HepG2 (cell line): ENCODE measurements around the gene PRR9. TPM values are rescaled to one million over a fixed set of nuclear protein-coding genes. Genes with fewer than 3 reads are reported as not detected.
"Not testable (repeated sequence)": the region's sequence is repeated elsewhere in the genome, so short reads cannot be mapped to it uniquely, and the experiment has no call there.

Source experiments
- ATAC-seq: fragments of 200-7000 bp; cut with Tn5 transposase; 3 replicates; pipeline ENCODE4 v1.9.1; 2020; ENCODE audit warnings: mild to moderate bottlenecking, moderate library complexity
- BruUV-seq: library from RNA; stranded (reverse); fragments of 400-500 nt; replicated peaks from 2 replicates; lab custom pipeline; 2021; lab: Mats Ljungman, UMichigan
- CTCF ChIA-PET: fragments of 300-600 bp; formaldehyde crosslinking; extraction: SDS; loops from one replicate; lab custom pipeline; 2021; ENCODE audit warnings: low total read pairs, inconsistent platforms, low intra/inter-chr PET ratio; lab: Yijun Ruan, JAX
- POLR2A ChIA-PET: fragments of 350-600 bp; sonication (Branson Sonifier 250); formaldehyde crosslinking; loops from one replicate; lab custom pipeline; 2020; ENCODE audit warnings: antibody characterized with exemption, inconsistent platforms; lab: Yijun Ruan, JAX
- DNase-seq: peaks from one replicate; pipeline ENCODE4 v3.0.0-alpha.2; 2015; ENCODE audit warnings: low spot score
- FAIRE-seq: peaks from 3 replicates; lab custom pipeline; 2011; peaks lifted over from hg19 to GRCh38; lab: Jason Lieb, UNC
- H2AFZ ChIP-seq: one replicate; pipeline ENCODE4 v1.6.1; 2011; ENCODE audit warnings: low read length, inconsistent platforms
- H3K27ac ChIP-seq: fragments of 300-600 bp; 3 replicates; pipeline ENCODE4 v1.8.0; 2011; ENCODE audit warnings: mixed run types, mild to moderate bottlenecking, mixed read lengths, low read length, inconsistent platforms; ENCODE audit not compliant: insufficient read depth; ENCODE audit errors: extremely low read length
- H3K27me3 ChIP-seq, 2 experiments: fragments of 200-600 bp in 1 of 2; 2 replicates in 1 of 2; 3 replicates in 1 of 2; pipeline versions ENCODE4 v1.6.0 to v1.8.0; 2011; ENCODE audit warnings: low read length in 2 of 2, mild to moderate bottlenecking in 2 of 2, moderate library complexity in 2 of 2, inconsistent platforms in 1 of 2; ENCODE audit not compliant: insufficient read depth in 2 of 2, control insufficient read depth in 1 of 2
- H3K36me3 ChIP-seq, 2 experiments: fragments of 200-600 bp in 1 of 2; replicated peaks in 1 of 2; 2 replicates in 1 of 2; 3 replicates in 1 of 2; pipeline versions ENCODE4 v1.5.1 to v1.8.0; 2011; ENCODE audit warnings: low read length in 2 of 2, inconsistent platforms in 1 of 2; ENCODE audit not compliant: insufficient read depth in 2 of 2, control insufficient read depth in 1 of 2
- H3K4me1 ChIP-seq: 2 replicates; pipeline ENCODE4 v1.5.1; 2012; ENCODE audit warnings: low read length, inconsistent platforms; ENCODE audit not compliant: insufficient read depth
- H3K4me2 ChIP-seq: 2 replicates; pipeline ENCODE4 v1.6.0; 2011; ENCODE audit warnings: low read depth, low read length, inconsistent platforms
- H3K4me3 ChIP-seq, 3 experiments: fragments of 200-600 bp in 1 of 3; sonication (generic), shearing (Covaris generic) in 1 of 3; replicated peaks in 1 of 3; 2 replicates each; pipeline ENCODE4 v1.5.1; 2011 to 2016; ENCODE audit warnings: low read length in 3 of 3, inconsistent platforms in 2 of 3, low read depth in 2 of 3, mild to moderate bottlenecking in 2 of 3, control low read depth in 1 of 3, mixed read lengths in 1 of 3; ENCODE audit not compliant: insufficient read depth in 1 of 3
- H3K79me2 ChIP-seq: one replicate; pipeline ENCODE4 v1.6.1; 2011; ENCODE audit warnings: low read length, inconsistent platforms; ENCODE audit not compliant: insufficient read depth
- H3K9ac ChIP-seq: 2 replicates; pipeline ENCODE4 v1.6.0; 2011; ENCODE audit warnings: mild to moderate bottlenecking, low read depth, low read length, inconsistent platforms; ENCODE audit not compliant: insufficient read depth
- H3K9me3 ChIP-seq: 2 replicates; pipeline ENCODE4 v1.5.1; 2012; ENCODE audit warnings: mild to moderate bottlenecking, low read length
- H4K20me1 ChIP-seq: 2 replicates; pipeline ENCODE4 v1.6.0; 2011; ENCODE audit warnings: inconsistent platforms, mild to moderate bottlenecking, low read length, moderate library complexity; ENCODE audit not compliant: insufficient read depth
- MYNN ChIP-seq: sonication (generic); formaldehyde crosslinking; IDR thresholded peaks from 2 replicates; pipeline ENCODE4 v1.4.0; 2020; ENCODE audit warnings: mild to moderate bottlenecking, low read depth, missing genetic modification reagents
- RARA ChIP-seq: IDR thresholded peaks from 2 replicates; pipeline ENCODE4 v1.6.1; 2016; ENCODE audit warnings: missing genetic modification reagents, missing compliant biosample characterization
- ZKSCAN5 ChIP-seq: sonication (generic); formaldehyde crosslinking; IDR thresholded peaks from 2 replicates; pipeline ENCODE4 v1.5.1; 2020; ENCODE audit warnings: mild to moderate bottlenecking, missing genetic modification reagents
- ZNF143 ChIP-seq: sonication (generic); formaldehyde crosslinking; IDR thresholded peaks from 2 replicates; pipeline ENCODE4 v1.4.0; 2020; ENCODE audit warnings: missing genetic modification reagents
- ZNF232 ChIP-seq: sonication (generic); formaldehyde crosslinking; IDR thresholded peaks from 2 replicates; pipeline ENCODE4 v1.4.0; 2020; ENCODE audit warnings: missing genetic modification reagents, borderline replicate concordance
- ZNF883 ChIP-seq: sonication (generic); formaldehyde crosslinking; IDR thresholded peaks from 2 replicates; pipeline ENCODE4 v1.5.1; 2020; ENCODE audit warnings: mild to moderate bottlenecking, missing genetic modification reagents; ENCODE audit errors: not compliant biosample characterization
- WGBS: methylation state at CpG from one replicate; pipeline ENCODE4 v1.1.6; 2017; ENCODE audit warnings: low lambda C conversion rate; 5-methylcytosine and 5-hydroxymethylcytosine counted together
- in situ Hi-C: cut with HindIII; loops from 2 replicates; pipeline ENCODE4 v1.10.0; 2017; ENCODE audit warnings: low pct_unique_long_range_greater_than_20kb; ENCODE audit not compliant: extremely low pct_ligation_motif_present
- intact Hi-C: fragments of 100-400 bp; cut with micrococcal nuclease; formaldehyde crosslinking; loops from one replicate; pipeline ENCODE4 v1.10.0; 2022; ENCODE audit not compliant: unreplicated experiment
- polyA plus RNA-seq, 8 experiments: library from polyadenylated mRNA; depleted of rRNA in 3 of 8; stranded (reverse) in 7 of 8; unstranded in 1 of 8; fragments of >200 nt; fragmentation: Illumina TruSeq in 4 of 8; extraction: Trizol in 4 of 8; gene quantifications; 2 replicates each; pipeline versions ENCODE4 v1.2.1 to v1.2.3, GENCODE V29; 2011 to 2016; ENCODE audit warnings: low read depth in 4 of 8, missing spikeins in 1 of 8, mixed read lengths in 1 of 8; ENCODE audit not compliant: insufficient read depth in 1 of 8
- total RNA-seq, 5 experiments: library from RNA; depleted of rRNA; stranded (reverse); fragments of >200 nt; fragmentation: Illumina TruSeq; extraction: Trizol; gene quantifications; 2 replicates each; pipeline ENCODE4 v1.2.3, GENCODE V29; 2016; ENCODE audit warnings: low read depth in 1 of 5
- TF ChIP-seq, protein P1 (sequence below): conservative IDR thresholded peaks from 2 replicates; pipeline ENCODE4 v1.6.1; 2018; ENCODE audit warnings: missing genetic modification reagents

The PRR9 gene
- total and polyA plus RNA-seq, 2 of the 13 experiments (the other 11 are each of a cell fraction or from before 2014, with no cell fraction given): not detected

DNA sequence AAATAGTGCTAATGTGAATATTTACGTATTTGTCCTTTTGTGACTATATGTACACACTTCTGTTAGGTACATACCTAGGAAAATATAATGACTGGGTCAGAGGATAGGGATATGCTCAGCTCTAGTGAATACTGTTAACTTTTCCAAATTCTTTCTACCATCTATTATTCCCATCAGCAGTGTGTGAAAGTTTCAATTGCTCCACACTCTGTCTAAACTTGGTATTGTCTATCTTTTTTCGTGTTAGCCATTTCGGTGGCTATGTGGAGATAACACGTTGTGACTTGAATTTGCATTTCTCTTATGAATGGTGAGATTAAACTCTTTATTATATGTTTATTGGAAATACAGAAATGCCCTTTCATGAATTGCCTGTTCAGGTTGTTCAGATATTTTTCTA is 36.8 kb upstream of the PRR9 start:
- POLR2A ChIA-PET: no interaction called here
- FAIRE-seq: no peak
- H3K36me3 ChIP-seq: no peaks in the 10 kb centered on the region
- H2AFZ ChIP-seq: no peak overlapping the region
- WGBS: 11% methylated on average over 4 of the region's 4 CpGs
- H3K4me3 ChIP-seq: no peak overlapping the region
- ATAC-seq: no peak
- CTCF ChIA-PET: no interaction called here
- H3K27me3 ChIP-seq: no peaks in the 10 kb centered on the region
- no peaks in the 10 kb centered on the region for H3K79me2 ChIP-seq
- H3K9ac ChIP-seq: no peak overlapping the region
- no peak overlapping the region for H3K27ac ChIP-seq
- H3K4me1 ChIP-seq: no peaks in the 10 kb centered on the region
- in situ Hi-C loops (no loop called here), intact Hi-C loops (no loop called here)
- no TSS peak for BruUV-seq
- no peak for TF ChIP-seq ZNF143
- TF ChIP-seq ZKSCAN5: no peak
- no peak for TF ChIP-seq ZNF232 (CRISPR knock-in tag)
- TF ChIP-seq ZNF883 (CRISPR knock-in tag): no peak
- TF ChIP-seq RARA (CRISPR knock-in tag): no peak
- TF ChIP-seq MYNN (CRISPR knock-in tag): no peak
- TF ChIP-seq, protein P1, sequence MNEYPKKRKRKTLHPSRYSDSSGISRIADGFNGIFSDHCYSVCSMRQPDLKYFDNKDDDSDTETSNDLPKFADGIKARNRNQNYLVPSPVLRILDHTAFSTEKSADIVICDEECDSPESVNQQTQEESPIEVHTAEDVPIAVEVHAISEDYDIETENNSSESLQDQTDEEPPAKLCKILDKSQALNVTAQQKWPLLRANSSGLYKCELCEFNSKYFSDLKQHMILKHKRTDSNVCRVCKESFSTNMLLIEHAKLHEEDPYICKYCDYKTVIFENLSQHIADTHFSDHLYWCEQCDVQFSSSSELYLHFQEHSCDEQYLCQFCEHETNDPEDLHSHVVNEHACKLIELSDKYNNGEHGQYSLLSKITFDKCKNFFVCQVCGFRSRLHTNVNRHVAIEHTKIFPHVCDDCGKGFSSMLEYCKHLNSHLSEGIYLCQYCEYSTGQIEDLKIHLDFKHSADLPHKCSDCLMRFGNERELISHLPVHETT (CRISPR knock-in tag): no peak
- DNase-seq: no peak
- no peaks in the 10 kb centered on the region for H4K20me1 ChIP-seq
- no peak overlapping the region for H3K4me2 ChIP-seq
- H3K9me3 ChIP-seq: no peaks in the 10 kb centered on the region

DNA sequence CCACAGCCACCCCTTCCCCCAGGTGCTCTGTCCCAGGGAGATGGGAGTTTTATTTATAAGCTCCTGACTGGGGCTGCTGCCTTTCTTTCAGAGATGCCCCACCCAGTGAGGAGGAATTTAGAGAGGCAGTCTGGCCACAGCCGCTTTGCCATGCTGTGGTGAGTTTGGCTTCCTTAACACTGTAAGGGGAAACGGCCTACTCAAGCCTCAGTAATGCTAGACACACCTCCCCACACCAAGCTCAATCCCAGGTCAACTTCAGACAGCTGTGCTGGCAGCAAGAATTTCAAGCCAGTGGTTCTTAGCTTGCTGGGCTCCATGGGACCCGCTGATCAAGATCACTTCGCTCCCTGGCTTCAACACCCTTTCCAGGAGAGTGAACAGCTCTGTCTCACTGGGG is 29.1 kb upstream of the PRR9 start:
- H3K27me3 ChIP-seq, H3K4me1 ChIP-seq, H3K4me2 ChIP-seq, H3K27ac ChIP-seq, intact Hi-C loops, ATAC-seq, FAIRE-seq, DNase-seq, H2AFZ ChIP-seq, H3K79me2 ChIP-seq, H3K9ac ChIP-seq, H3K36me3 ChIP-seq, BruUV-seq, in situ Hi-C loops, H3K9me3 ChIP-seq, CTCF ChIA-PET, POLR2A ChIA-PET, H3K4me3 ChIP-seq, H4K20me1 ChIP-seq: not testable (repeated sequence)
- WGBS: 0% methylated on average over 4 of the region's 4 CpGs
